Astrocyte (in vitro differentiated cells and primary cell): ENCODE measurements around the gene SMIM5. TPM values are rescaled to one million over a fixed set of nuclear protein-coding genes. Genes with fewer than 3 reads are reported as not detected.

Experiments
- DNase-seq: peaks from one replicate; pipeline ENCODE4 v3.0.0-alpha.2; 2010; ENCODE audit warnings: low read depth
- FAIRE-seq: peaks from 2 replicates; lab custom pipeline; 2011; peaks lifted over from hg19 to GRCh38; lab: Jason Lieb, UNC
- H2AFZ ChIP-seq: 2 replicates; pipeline ENCODE4 v1.6.0; 2012; ENCODE audit warnings: low read depth, low read length, inconsistent platforms
- H3K27ac ChIP-seq: 2 replicates; pipeline ENCODE4 v1.5.1; 2011; ENCODE audit warnings: low read depth, low read length, inconsistent platforms
- H3K27me3 ChIP-seq: 2 replicates; pipeline ENCODE4 v1.6.0; 2011; ENCODE audit warnings: low read length, inconsistent platforms; ENCODE audit not compliant: insufficient read depth
- H3K36me3 ChIP-seq: 2 replicates; pipeline ENCODE4 v1.5.1; 2011; ENCODE audit warnings: low read length, inconsistent platforms; ENCODE audit not compliant: insufficient read depth
- H3K4me1 ChIP-seq: 2 replicates; pipeline ENCODE4 v1.5.1; 2011; ENCODE audit warnings: low read length, inconsistent platforms; ENCODE audit not compliant: insufficient read depth
- H3K4me2 ChIP-seq: 2 replicates; pipeline ENCODE4 v1.6.0; 2012; ENCODE audit warnings: low read length, inconsistent platforms
- H3K4me3 ChIP-seq: 2 replicates; pipeline ENCODE4 v1.5.1; 2011; ENCODE audit warnings: low read depth, mild to moderate bottlenecking, low read length, inconsistent platforms; ENCODE audit not compliant: insufficient read depth
- H3K79me2 ChIP-seq: 2 replicates; pipeline ENCODE4 v1.6.0; 2012; ENCODE audit warnings: mild to moderate bottlenecking, low read length, inconsistent platforms; ENCODE audit not compliant: insufficient read depth
- H3K9ac ChIP-seq: 2 replicates; pipeline ENCODE4 v1.6.0; 2012; ENCODE audit warnings: mild to moderate bottlenecking, low read length, inconsistent platforms
- H3K9me3 ChIP-seq: 2 replicates; pipeline ENCODE4 v1.5.1; 2012; ENCODE audit warnings: low read depth, mild to moderate bottlenecking, low read length, inconsistent platforms; ENCODE audit not compliant: insufficient read depth
- H4K20me1 ChIP-seq: 2 replicates; pipeline ENCODE4 v1.6.0; 2012; ENCODE audit warnings: low read length, inconsistent platforms; ENCODE audit not compliant: insufficient read depth
- H3K27ac Mint-ChIP-seq: one replicate; pipeline ENCODE4 v1.8.0; 2021; ENCODE audit warnings: mild to moderate bottlenecking, mixed read lengths; ENCODE audit not compliant: unreplicated experiment
- H3K27me3 Mint-ChIP-seq: one replicate; pipeline ENCODE4 v1.8.0; 2021; ENCODE audit warnings: low read depth, mixed read lengths; ENCODE audit not compliant: unreplicated experiment
- H3K36me3 Mint-ChIP-seq: one replicate; pipeline ENCODE4 v1.8.0; 2021; ENCODE audit warnings: low read depth, mixed read lengths; ENCODE audit not compliant: unreplicated experiment
- H3K4me1 Mint-ChIP-seq: one replicate; pipeline ENCODE4 v1.8.0; 2021; ENCODE audit warnings: low read depth, mixed read lengths; ENCODE audit not compliant: unreplicated experiment
- H3K4me3 Mint-ChIP-seq: one replicate; pipeline ENCODE4 v1.8.0; 2021; ENCODE audit warnings: mild to moderate bottlenecking, moderate library complexity, mixed read lengths; ENCODE audit not compliant: unreplicated experiment
- H3K9me3 Mint-ChIP-seq: one replicate; pipeline ENCODE4 v1.8.0; 2021; ENCODE audit warnings: mild to moderate bottlenecking, mixed read lengths; ENCODE audit not compliant: unreplicated experiment
- EZH2 ChIP-seq: IDR thresholded peaks from 2 replicates; pipeline ENCODE4 v1.6.1; 2012; ENCODE audit warnings: mild to moderate bottlenecking, low read length, inconsistent platforms; ENCODE audit not compliant: insufficient read depth
- total RNA-seq: library from RNA; stranded (reverse); gene quantifications from 2 replicates; pipeline ENCODE4 v1.2.1, GENCODE V29; 2021
- TF ChIP-seq, protein P1 (sequence below): IDR thresholded peaks from 2 replicates; pipeline ENCODE4 v1.5.1; 2011; ENCODE audit warnings: low read depth, mild to moderate bottlenecking, inconsistent platforms, low read length, moderate library complexity; ENCODE audit not compliant: insufficient read depth

The SMIM5 gene
- total RNA-seq, 1 donor from 2014 or later = 0.07 TPM

- Mint-ChIP-seq H3K36me3 (no peaks in the 10 kb centered on the region), H3K9me3 (no peaks in the 10 kb centered on the region), H3K27me3 (no peaks in the 10 kb centered on the region), H3K4me3 (no peak overlapping the region), H3K27ac (no peak overlapping the region), H3K4me1 (peaks cover 4% of the 10 kb centered on the region)
- Histone ChIP-seq H3K4me3 (no peak overlapping the region), H4K20me1 (peaks cover 5% of the 10 kb centered on the region), H3K4me1 (peaks cover 5% of the 10 kb centered on the region), H3K27me3 (no peaks in the 10 kb centered on the region), H3K9ac (no peak overlapping the region), H3K79me2 (no peaks in the 10 kb centered on the region), H3K27ac (no peak overlapping the region), H2AFZ (no peak overlapping the region), H3K4me2 (no peak overlapping the region), H3K9me3 (no peaks in the 10 kb centered on the region), H3K36me3 (no peaks in the 10 kb centered on the region)
- no peak for FAIRE-seq
- TF ChIP-seq, protein P1, sequence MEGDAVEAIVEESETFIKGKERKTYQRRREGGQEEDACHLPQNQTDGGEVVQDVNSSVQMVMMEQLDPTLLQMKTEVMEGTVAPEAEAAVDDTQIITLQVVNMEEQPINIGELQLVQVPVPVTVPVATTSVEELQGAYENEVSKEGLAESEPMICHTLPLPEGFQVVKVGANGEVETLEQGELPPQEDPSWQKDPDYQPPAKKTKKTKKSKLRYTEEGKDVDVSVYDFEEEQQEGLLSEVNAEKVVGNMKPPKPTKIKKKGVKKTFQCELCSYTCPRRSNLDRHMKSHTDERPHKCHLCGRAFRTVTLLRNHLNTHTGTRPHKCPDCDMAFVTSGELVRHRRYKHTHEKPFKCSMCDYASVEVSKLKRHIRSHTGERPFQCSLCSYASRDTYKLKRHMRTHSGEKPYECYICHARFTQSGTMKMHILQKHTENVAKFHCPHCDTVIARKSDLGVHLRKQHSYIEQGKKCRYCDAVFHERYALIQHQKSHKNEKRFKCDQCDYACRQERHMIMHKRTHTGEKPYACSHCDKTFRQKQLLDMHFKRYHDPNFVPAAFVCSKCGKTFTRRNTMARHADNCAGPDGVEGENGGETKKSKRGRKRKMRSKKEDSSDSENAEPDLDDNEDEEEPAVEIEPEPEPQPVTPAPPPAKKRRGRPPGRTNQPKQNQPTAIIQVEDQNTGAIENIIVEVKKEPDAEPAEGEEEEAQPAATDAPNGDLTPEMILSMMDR = no peak
- TF ChIP-seq EZH2 = no peak
- no peak for DNase-seq
Measured at GRCh38 chr17:75628425-75628824, 4.8 kb upstream of the SMIM5 start.

GRCh38 chr17:75629157-75629556 lies 4.1 kb upstream of the SMIM5 start:
- no peak overlapping the region for H3K4me2 ChIP-seq
- no peak overlapping the region for H3K4me3 ChIP-seq
- H4K20me1 ChIP-seq = peaks cover 5% of the 10 kb centered on the region
- H3K9ac ChIP-seq = no peak overlapping the region
- Mint-ChIP-seq H3K36me3 (no peaks in the 10 kb centered on the region), H3K9me3 (no peaks in the 10 kb centered on the region), H3K4me1 (peaks cover 6% of the 10 kb centered on the region), H3K27me3 (no peaks in the 10 kb centered on the region), H3K4me3 (no peak overlapping the region), H3K27ac (no peak overlapping the region)
- H2AFZ ChIP-seq = no peak overlapping the region
- H3K4me1 ChIP-seq = peaks cover 12% of the 10 kb centered on the region
- DNase-seq (no peak), FAIRE-seq (no peak)
- no peak overlapping the region for H3K27ac ChIP-seq
- no peaks in the 10 kb centered on the region for H3K9me3 ChIP-seq
- no peaks in the 10 kb centered on the region for H3K27me3 ChIP-seq
- H3K36me3 ChIP-seq = no peaks in the 10 kb centered on the region
- H3K79me2 ChIP-seq = no peaks in the 10 kb centered on the region
- TF ChIP-seq, protein P1 = no peak
- TF ChIP-seq EZH2 = no peak

GRCh38 chr17:75630071-75630917 lies 2.9 kb upstream of the SMIM5 start:
- no peak overlapping the region for H3K27ac ChIP-seq
- TF ChIP-seq EZH2 = no peak
- TF ChIP-seq, protein P1 = no peak
- H3K4me3 ChIP-seq = no peak overlapping the region
- no peaks in the 10 kb centered on the region for H3K36me3 ChIP-seq
- no peak for FAIRE-seq
- H3K4me2 ChIP-seq = no peak overlapping the region
- H3K27me3 Mint-ChIP-seq = no peaks in the 10 kb centered on the region
- H3K4me1 ChIP-seq = peaks cover 13% of the 10 kb centered on the region
- no peak overlapping the region for H3K4me3 Mint-ChIP-seq
- no peaks in the 10 kb centered on the region for H3K9me3 ChIP-seq
- no peak for DNase-seq
- H3K9me3 Mint-ChIP-seq = no peaks in the 10 kb centered on the region
- no peak overlapping the region for H2AFZ ChIP-seq
- peaks cover 9% of the 10 kb centered on the region for H4K20me1 ChIP-seq
- no peak overlapping the region for H3K9ac ChIP-seq
- H3K4me1 Mint-ChIP-seq = peaks cover 6% of the 10 kb centered on the region
- H3K27me3 ChIP-seq = no peaks in the 10 kb centered on the region
- H3K79me2 ChIP-seq = no peaks in the 10 kb centered on the region
- H3K36me3 Mint-ChIP-seq = peaks cover 2% of the 10 kb centered on the region
- no peak overlapping the region for H3K27ac Mint-ChIP-seq
